HUDEP-2 (cell line): ENCODE data around the gene B4GALNT3.

ENCODE experiments used
- DNase-seq, 76 experiments: peaks; one replicate each; lab custom pipeline; 2025; ENCODE audit not compliant: unreplicated experiment in 76 of 76; lab: John Stamatoyannopoulos, UW

The B4GALNT3 gene

DNA sequence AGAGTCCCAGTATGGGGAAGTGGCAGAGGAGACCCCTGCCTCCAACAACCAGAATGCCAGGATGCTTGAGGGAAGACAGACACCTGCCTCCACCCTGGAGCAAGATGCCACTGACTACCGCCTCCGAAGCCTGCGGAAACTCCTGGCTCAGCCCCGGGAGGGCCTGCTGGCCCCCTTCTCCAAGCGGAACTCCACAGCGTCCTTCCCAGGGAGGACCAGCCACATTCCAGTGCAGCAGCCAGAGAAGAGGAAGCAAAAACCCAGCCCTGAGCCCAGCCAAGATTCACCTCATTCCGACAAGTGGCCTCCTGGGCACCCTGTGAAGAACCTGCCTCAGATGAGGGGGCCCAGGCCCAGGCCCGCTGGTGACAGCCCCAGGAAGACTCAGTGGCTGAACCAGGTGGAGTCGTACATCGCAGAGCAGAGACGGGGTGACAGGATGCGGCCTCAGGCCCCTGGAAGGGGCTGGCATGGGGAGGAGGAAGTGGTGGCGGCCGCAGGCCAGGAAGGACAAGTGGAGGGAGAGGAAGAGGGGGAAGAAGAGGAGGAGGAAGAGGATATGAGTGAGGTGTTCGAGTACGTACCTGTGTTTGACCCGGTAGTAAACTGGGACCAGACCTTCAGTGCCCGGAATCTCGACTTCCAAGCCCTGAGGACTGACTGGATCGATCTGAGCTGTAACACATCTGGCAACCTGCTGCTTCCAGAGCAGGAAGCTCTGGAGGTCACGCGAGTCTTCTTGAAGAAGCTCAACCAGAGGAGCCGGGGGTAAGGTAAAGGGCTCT, 93.7 kb downstream of the B4GALNT3 start:
- no peak for DNase-seq

DNA sequence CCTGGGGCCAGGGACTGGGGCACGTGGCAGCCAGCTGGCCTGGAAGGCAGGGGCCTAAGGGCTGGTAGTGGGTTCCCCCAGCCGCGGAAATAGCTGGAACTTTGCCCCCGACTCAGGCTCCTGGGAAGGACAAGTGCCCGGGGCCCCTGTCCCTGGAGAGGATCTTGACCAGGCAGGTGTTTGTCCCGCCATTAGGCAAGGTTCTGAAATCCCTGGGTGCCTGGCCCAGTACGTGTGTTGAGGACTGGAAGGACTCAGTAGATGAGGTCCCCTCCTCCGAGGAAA, 94.2 kb downstream of the B4GALNT3 start:
- no peak for DNase-seq

GRCh38 chr12:556498-556897, 96.8 kb downstream of the B4GALNT3 start:
- DNase-seq, result no peak

GRCh38 chr12:558580-558979, 98.8 kb downstream of the B4GALNT3 start:
- DNase-seq, result peak in 28 of 76 experiments; percentile 12 to 60 (median 32)

GRCh38 chr12:559208-559905, 99.6 kb downstream of the B4GALNT3 start:
- DNase-seq, result no peak

DNA sequence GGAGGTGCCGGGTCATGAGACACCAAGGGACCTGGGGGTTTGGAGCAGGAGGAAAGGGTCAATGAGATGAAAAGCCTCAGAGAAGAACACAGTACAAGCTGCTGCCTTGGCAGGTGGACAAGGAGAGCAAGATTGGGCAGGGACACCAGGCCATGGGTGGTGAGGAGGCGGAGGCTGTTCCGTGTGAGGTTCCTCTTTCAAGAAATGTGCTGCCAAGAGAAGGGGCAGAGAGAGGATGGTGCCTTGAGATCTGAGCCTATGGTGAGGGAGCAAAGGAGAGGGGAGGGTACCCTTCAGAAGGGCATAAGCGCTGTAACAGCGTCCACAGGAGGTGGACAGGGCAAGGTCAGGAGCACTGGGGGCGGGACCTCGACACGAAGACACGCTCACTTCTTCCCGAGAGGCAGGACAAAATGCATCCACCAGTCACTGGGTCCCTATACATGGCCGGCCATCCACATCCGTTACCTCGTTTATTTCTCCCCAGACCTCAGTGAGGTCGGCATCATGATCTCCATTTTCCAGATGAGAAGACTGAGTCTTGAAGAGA, 100.2 kb downstream of the B4GALNT3 start:
- DNase-seq, result peak in 32 of 76 experiments; percentile 13 to 56 (median 28)

- DNase-seq, result peak in 1 of 76 experiments; percentile 8
Measured at GRCh38 chr12:560691-561390, 101.1 kb downstream of the B4GALNT3 start.

- no peak for DNase-seq
Measured at GRCh38 chr12:561391-561705, 101.6 kb downstream of the B4GALNT3 start.

DNA sequence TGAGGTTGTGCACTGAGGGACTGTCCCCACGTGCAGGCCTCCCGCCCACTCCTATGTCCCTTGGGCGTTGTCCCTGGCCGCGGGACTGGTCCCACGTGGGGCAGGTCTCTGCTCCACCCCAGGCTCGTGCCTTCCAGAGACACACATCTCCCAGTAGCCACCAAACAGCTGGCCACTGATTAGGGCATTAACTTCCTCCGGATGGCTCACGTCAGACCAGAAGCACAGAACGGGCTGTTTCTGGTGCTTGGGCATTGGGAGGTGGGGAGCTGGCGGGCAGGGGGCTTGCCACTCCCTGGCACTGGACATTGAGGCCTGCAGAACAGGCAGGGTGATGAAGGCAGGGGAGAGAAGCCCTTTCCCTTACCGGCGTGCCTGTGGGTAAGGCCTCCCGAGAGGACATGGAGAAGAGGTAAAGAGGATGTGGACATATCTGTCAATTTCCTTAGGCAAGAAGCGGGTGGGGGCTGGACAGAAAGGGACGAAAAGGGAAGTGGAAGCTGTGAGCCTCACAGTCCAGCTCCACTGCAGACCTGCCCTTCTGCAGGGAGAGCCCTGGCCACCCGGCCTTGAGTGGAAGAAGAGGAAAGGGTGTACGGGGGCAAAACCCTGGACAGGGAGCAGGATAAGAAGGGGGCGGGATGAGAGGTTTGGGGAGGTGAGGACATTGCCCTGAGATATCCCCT, 102.3 kb downstream of the B4GALNT3 start:
- DNase-seq, result peak in 71 of 76 experiments; percentile 11 to 80 (median 58)

GRCh38 chr12:562634-563033, 102.9 kb downstream of the B4GALNT3 start:
- DNase-seq, result no peak

DNA sequence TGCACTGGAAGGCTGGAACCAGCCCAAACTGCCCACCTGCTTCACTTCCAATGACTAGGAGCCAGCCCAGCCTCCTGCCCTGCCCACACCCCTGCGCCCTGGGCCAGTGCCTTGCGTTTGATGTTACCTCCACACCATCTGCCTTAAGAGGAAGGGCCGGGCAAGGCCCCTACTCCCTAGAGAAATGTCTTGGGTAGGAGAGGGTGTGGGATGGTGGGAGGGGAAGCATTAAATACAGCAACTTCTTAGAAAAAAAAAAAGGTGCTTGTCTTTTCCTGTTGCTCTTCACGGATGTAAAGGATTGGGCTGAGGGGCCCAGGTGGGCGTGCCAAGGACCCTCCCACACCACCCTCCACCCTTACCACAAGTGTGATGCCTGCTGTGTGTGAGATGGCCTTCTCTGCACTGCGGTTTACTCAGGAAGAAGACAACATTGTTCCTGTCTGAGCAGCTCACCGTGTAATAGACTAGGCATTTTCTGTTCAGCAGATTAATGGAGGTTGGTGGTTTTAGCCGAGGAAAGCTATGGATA, 103.6 kb downstream of the B4GALNT3 start:
- DNase-seq, result no peak

DNA sequence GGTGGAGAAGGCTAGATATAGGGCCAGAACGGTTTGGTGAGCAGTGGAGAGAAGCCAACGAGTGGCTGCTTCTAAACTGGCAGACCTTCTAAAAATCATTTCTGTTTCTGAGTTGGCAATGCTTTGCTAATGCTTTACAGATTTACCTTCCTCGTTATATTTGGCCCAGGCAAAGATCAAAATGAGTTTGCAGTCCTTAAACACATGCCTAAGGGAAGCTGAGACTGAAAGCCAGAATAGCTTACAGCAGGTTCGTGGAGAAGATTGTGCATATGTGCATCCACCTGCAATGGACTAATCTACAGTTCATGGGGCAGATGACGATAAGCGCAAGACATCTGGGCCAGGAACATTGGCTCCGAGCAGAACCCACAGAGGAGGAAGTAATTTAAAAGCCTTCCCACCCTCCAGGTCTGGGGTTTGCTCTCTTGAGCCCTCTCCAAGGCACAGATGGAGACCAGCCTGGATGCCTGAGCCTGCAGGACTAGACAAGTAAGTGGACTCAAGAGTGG, 104.1 kb downstream of the B4GALNT3 start:
- no peak for DNase-seq

GRCh38 chr12:565161-565560, 105.4 kb downstream of the B4GALNT3 start:
- DNase-seq, result no peak

- no peak for DNase-seq
Measured at GRCh38 chr12:565589-566105, 105.9 kb downstream of the B4GALNT3 start.

DNA sequence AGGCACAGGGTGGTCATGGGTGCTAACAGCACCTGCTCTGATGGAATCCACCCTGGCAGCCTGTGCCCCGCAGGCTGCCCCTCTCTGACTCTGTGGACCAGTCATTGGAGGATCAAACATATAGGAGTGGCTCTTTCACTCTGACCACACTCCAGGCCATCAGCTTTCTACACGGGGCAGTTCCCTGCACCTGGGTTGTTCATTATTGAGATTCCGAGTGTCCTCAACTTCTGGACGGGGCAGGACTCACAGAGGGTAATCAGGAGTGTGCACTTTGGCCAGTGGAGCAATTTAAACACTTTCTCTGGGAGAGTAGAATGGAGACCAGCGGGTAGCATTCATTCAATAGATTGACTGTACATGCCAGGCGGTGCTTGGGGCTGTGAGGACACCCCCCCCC, 108.7 kb downstream of the B4GALNT3 start:
- no peak for DNase-seq

- DNase-seq, result no peak
Measured at GRCh38 chr12:569091-569676, 109.4 kb downstream of the B4GALNT3 start.

GRCh38 chr12:569803-570434, 110.2 kb downstream of the B4GALNT3 start:
- DNase-seq, result peak in 64 of 76 experiments; percentile 3 to 82 (median 61)

- no peak for DNase-seq
Measured at GRCh38 chr12:570435-570920, 110.7 kb downstream of the B4GALNT3 start.
